Activated T-helper 1 cell treated with anti-CD3 and anti-CD28 coated beads, Interleukin-12 subunit alpha, Interleukin-12 subunit beta, Interleukin-2, Interleukin-4 antibody, amounts not matched to agents 30 ng/mL and 10 ng/mL and 1 ng/mL, durations not matched to agents 14 hours and 24 hours and 36 hours (primary cell): Measurements from ENCODE around the gene PRDM15. TPM values are rescaled to one million over a fixed set of nuclear protein-coding genes. Genes with fewer than 3 reads are reported as not detected.

Experiments used
- DNase-seq: peaks from one replicate; pipeline ENCODE4 v3.0.0; 2021; ENCODE audit warnings: low spot score
- H3K27ac Mint-ChIP-seq: one replicate; pipeline ENCODE4 v1.8.0; 2021; ENCODE audit warnings: mild to moderate bottlenecking, mixed read lengths
- H3K27me3 Mint-ChIP-seq: one replicate; pipeline ENCODE4 v1.8.0; 2022; ENCODE audit warnings: mild to moderate bottlenecking, moderate library complexity, mixed read lengths; ENCODE audit not compliant: insufficient read depth
- H3K36me3 Mint-ChIP-seq: one replicate; pipeline ENCODE4 v1.8.0; 2021; ENCODE audit warnings: low read depth, mixed read lengths
- H3K4me1 Mint-ChIP-seq: one replicate; pipeline ENCODE4 v1.8.0; 2021; ENCODE audit warnings: low read depth, mixed read lengths
- H3K4me3 Mint-ChIP-seq: one replicate; pipeline ENCODE4 v1.8.0; 2021; ENCODE audit warnings: mild to moderate bottlenecking, moderate library complexity, mixed read lengths
- H3K9me3 Mint-ChIP-seq: one replicate; pipeline ENCODE4 v1.8.0; 2021; ENCODE audit warnings: mixed read lengths
- intact Hi-C: fragments of 100-400 bp; cut with micrococcal nuclease; formaldehyde crosslinking; loops from one replicate; pipeline ENCODE4 v1.15.1; 2024
- total RNA-seq: library from RNA; stranded (reverse); gene quantifications from 2 replicates; pipeline ENCODE4 v1.2.3, GENCODE V29; 2022

The PRDM15 gene
- total RNA-seq, 1 donor from 2014 or later, result 18.1 TPM

DNA sequence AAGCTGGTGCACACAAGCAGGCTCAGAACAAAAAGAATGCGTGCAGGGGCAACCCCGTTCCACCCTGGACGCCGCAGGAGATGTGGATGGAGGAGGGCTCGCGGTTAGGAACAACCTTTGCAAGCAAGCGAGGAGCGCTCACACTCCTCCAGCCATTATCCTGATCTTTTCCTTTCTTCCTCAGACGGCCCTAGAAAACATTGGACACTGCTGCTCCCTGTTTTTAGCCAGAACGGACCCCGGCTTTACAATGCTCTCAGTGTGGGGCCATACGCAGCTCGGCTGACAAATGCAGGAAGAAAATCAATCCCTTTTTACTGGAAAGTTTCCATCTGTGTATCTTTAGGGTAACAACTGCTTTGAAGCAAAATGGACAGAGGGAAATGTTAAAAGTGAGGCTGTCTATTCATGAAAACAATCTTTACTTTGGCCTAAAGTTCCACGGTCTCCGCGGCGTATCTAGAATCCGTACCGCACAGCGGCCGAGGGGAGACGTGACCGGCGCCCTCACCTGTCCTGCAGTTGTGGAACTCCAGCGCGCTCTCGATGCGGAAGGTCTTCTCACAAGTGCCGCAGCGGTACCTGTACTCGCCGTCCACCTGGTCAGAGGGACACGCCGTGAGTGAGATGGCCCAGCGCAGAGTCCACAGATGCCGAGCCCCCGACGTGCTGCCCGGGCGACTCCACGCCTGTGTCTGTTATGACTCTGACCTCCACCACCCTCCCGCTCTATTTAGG lies 44.0 kb downstream of the PRDM15 start:
- Mint-ChIP-seq H3K27ac (no peak overlapping the region), H3K36me3 (peaks cover 5% of the 10 kb centered on the region), H3K4me3 (no peak overlapping the region), H3K9me3 (no peaks in the 10 kb centered on the region), H3K27me3 (no peaks in the 10 kb centered on the region), H3K4me1 (no peaks in the 10 kb centered on the region)
- DNase-seq, result no peak
- intact Hi-C loops, result no loop called here

DNA sequence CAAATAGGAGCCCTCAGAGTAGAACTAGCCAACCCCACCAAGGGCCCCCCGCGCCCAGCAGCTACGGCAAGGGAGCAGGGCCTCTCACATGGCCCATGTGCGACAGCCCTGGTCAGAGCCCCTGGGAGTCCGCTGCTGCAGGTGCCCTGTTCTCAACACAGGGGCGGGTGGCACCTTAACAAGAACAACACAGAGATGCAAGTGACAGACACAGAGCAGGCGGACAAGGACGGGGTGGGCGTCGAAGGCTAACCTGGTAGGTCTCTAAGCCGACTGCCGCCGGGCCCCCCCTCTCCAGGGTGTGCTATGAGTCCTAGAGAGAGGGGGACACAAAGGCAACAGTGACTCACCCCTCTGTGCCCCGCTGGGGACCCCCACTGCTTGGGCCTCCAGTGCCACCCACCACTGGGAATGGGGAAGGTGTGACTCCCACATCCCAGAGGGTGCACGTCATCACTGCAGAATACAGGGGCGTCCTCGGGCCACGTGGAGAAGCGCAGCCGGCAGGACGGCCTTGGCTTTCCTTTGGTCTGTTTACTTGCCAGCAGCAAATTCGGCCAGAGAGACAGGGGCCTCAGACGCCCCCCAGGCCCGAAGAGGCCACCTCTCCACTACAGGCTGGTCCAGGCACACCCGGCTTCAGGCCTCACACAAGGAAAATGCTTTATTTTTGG lies 44.8 kb downstream of the PRDM15 start:
- Mint-ChIP-seq H3K4me1 (no peaks in the 10 kb centered on the region), H3K27me3 (no peaks in the 10 kb centered on the region), H3K4me3 (no peak overlapping the region), H3K9me3 (no peaks in the 10 kb centered on the region), H3K27ac (no peak overlapping the region), H3K36me3 (peaks cover 5% of the 10 kb centered on the region)
- DNase-seq, result no peak
- intact Hi-C loops, result no loop called here

GRCh38 chr21:41833497-41834115 lies 45.5 kb downstream of the PRDM15 start:
- H3K27ac Mint-ChIP-seq, result no peak overlapping the region
- no peaks in the 10 kb centered on the region for H3K9me3 Mint-ChIP-seq
- no peak overlapping the region for H3K4me3 Mint-ChIP-seq
- no peaks in the 10 kb centered on the region for H3K27me3 Mint-ChIP-seq
- intact Hi-C loops, result no loop called here
- no peak for DNase-seq
- no peaks in the 10 kb centered on the region for H3K4me1 Mint-ChIP-seq
- peaks cover 5% of the 10 kb centered on the region for H3K36me3 Mint-ChIP-seq

DNA sequence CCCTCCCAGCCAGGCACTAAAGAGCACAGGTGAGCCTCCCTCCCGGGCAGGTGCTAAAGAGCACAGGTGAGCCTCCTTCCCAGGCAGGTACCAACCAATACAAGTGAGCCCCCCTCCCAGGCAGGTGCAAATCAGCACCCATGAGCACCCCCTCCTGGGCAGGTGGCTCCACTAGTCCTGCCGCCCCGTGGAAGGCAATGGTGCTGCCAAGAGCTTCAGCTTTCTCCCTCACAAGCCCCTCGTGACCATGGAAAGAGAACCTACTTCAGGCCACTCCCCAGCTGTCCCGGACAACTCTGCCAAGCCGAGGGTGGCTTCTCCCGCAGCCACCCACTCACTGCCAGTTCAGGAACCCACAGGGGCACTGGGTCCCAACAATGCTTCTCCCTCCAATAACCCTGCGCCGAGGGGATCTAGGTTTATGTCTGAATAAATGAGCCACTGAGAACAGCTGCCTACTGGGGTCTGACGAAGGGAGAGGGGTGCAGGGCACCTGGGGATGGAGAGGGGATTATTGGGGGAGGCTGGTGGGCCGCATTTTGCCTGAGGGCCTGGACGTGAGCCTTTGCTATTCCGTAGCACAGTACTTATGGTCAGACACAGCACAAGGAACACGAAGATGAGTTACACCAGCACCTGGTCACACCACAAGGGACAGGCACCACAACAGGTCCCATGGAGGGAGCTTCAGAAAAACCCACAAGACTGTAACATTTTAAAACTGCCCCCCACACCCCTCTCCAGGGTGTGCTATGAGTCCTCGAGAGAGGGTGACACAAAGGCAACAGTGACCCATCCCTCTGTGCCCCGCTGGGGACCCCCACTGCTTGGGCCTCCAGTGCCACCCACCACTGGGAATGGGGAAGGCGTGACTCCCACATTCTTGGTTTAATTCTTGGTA lies 46.3 kb downstream of the PRDM15 start:
- no peak for DNase-seq
- intact Hi-C loops, result no loop called here
- Mint-ChIP-seq H3K4me1 (no peaks in the 10 kb centered on the region), H3K36me3 (peaks cover 5% of the 10 kb centered on the region), H3K27me3 (no peaks in the 10 kb centered on the region), H3K27ac (no peak overlapping the region), H3K9me3 (no peaks in the 10 kb centered on the region), H3K4me3 (no peak overlapping the region)

DNA sequence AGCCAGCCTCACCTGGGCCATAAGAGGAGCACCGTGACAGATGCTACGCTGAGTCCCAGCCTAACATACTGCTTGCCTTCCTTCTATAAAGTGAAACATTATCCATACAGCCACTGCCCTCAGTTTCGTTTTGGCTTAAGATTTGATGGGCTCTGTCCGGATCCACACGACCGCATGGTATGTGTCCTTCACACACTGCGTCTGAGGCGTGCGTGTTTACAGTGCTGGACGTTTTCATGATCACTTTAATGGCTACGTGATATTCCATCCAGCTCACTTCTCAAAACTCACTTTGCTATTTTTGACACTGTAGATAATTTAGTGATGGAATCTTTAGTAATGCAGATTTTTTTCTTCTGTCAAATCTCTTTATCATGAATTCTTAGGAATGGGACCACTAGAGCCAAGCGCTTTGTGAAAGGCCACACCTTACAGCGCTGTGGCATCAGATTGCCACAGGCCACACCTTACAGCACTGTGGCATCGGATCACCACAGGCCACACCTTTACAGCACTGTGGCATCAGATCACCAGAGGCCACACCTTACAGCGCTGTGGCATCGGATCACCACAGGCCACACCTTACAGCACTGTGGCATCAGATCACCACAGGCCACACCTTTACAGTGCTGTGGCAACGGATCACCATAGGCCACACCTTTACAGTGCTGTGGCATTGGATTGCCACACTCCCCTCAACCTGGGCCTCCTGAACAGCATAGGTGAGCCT lies 47.1 kb downstream of the PRDM15 start:
- peaks cover 3% of the 10 kb centered on the region for H3K36me3 Mint-ChIP-seq
- H3K9me3 Mint-ChIP-seq, result no peaks in the 10 kb centered on the region
- intact Hi-C loops, result no loop called here
- no peak overlapping the region for H3K4me3 Mint-ChIP-seq
- no peaks in the 10 kb centered on the region for H3K4me1 Mint-ChIP-seq
- DNase-seq, result no peak
- H3K27me3 Mint-ChIP-seq, result no peaks in the 10 kb centered on the region
- no peak overlapping the region for H3K27ac Mint-ChIP-seq

DNA sequence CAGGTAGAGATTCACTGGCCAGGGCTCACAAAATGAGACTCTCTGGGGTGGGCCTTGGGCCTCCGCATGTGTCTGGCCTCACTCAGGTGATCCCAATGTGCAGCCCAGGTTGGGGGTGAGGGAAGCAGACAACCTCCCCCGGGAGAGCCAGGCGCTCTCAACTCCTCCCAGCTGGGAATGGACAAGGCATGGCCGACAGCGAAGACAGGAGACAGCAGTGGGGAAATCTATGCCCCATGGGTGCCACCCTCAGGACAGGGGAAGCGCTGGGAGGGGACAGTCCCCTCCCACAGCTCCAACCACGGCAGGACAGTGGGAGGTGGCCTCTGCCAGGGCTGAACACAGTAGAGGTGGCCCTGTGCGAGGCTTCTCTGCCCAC lies 47.7 kb downstream of the PRDM15 start:
- DNase-seq, result no peak
- no peak overlapping the region for H3K27ac Mint-ChIP-seq
- no peak overlapping the region for H3K4me3 Mint-ChIP-seq
- intact Hi-C loops, result no loop called here
- H3K27me3 Mint-ChIP-seq, result no peaks in the 10 kb centered on the region
- peaks cover 3% of the 10 kb centered on the region for H3K36me3 Mint-ChIP-seq
- no peaks in the 10 kb centered on the region for H3K9me3 Mint-ChIP-seq
- H3K4me1 Mint-ChIP-seq, result no peaks in the 10 kb centered on the region

DNA sequence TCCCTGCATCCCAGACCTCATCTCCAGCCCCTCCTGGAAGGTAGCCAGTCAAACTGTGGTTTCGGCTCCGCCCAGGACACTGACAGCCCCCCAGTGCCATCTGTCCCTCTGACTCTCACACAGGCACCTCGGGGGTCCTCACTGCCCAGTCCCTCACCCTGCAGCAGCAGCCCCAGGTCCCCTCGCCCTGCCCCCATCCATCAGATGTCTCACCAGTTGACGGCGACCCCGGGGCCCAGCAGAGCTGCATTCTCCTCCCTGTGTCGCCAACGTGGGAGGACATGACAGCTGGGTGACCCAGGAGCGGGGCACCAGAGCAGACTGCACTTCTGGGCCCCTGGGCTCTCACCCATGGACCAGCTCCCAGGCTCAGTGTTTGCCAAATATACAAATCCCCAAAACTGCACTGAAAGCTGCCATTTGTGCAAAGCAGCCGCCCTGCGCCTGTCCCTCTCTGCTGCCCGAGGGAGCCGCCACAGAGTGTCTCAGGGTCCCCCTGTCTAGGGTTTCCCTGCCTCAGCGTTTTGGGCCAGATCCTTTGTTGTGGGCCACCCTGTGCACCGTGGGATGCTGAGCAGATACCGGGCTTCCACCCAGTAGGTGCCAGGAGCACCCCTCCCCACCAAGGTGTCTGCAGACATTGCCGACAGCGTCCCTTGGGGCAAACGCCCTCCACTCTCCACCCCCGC lies 48.2 kb downstream of the PRDM15 start:
- no peak for DNase-seq
- Mint-ChIP-seq H3K27me3 (no peaks in the 10 kb centered on the region), H3K4me1 (no peaks in the 10 kb centered on the region), H3K27ac (no peak overlapping the region), H3K9me3 (no peaks in the 10 kb centered on the region), H3K4me3 (no peak overlapping the region), H3K36me3 (peaks cover under 1% of the 10 kb centered on the region)
- intact Hi-C loops, result no loop called here

GRCh38 chr21:41830145-41830707 lies 48.9 kb downstream of the PRDM15 start:
- H3K9me3 Mint-ChIP-seq, result no peaks in the 10 kb centered on the region
- no peak for DNase-seq
- no peaks in the 10 kb centered on the region for H3K27me3 Mint-ChIP-seq
- no peaks in the 10 kb centered on the region for H3K36me3 Mint-ChIP-seq
- H3K27ac Mint-ChIP-seq, result no peak overlapping the region
- no peak overlapping the region for H3K4me3 Mint-ChIP-seq
- intact Hi-C loops, result no loop called here
- no peaks in the 10 kb centered on the region for H3K4me1 Mint-ChIP-seq

DNA sequence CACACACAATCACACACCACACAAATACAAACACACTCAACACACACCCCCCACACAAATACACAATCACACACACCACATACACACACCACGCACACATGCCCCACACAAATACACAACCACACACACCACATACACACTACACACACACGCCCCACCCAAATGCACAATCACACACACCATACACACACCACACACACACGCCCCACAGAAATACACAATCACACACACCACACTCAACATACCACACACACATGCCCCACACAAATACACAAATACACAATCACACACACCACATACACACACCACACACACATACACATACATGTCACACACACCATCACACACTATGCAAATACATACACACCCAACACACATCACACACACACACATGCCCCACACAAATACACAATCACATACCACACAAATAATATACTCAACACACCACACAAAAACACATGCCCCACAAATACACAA lies 50.2 kb downstream of the PRDM15 start:
- Mint-ChIP-seq H3K27me3 (no peaks in the 10 kb centered on the region), H3K4me3 (no peak overlapping the region), H3K9me3 (no peaks in the 10 kb centered on the region), H3K4me1 (no peaks in the 10 kb centered on the region), H3K36me3 (no peaks in the 10 kb centered on the region), H3K27ac (no peak overlapping the region)
- DNase-seq, result no peak
- intact Hi-C loops, result no loop called here

DNA sequence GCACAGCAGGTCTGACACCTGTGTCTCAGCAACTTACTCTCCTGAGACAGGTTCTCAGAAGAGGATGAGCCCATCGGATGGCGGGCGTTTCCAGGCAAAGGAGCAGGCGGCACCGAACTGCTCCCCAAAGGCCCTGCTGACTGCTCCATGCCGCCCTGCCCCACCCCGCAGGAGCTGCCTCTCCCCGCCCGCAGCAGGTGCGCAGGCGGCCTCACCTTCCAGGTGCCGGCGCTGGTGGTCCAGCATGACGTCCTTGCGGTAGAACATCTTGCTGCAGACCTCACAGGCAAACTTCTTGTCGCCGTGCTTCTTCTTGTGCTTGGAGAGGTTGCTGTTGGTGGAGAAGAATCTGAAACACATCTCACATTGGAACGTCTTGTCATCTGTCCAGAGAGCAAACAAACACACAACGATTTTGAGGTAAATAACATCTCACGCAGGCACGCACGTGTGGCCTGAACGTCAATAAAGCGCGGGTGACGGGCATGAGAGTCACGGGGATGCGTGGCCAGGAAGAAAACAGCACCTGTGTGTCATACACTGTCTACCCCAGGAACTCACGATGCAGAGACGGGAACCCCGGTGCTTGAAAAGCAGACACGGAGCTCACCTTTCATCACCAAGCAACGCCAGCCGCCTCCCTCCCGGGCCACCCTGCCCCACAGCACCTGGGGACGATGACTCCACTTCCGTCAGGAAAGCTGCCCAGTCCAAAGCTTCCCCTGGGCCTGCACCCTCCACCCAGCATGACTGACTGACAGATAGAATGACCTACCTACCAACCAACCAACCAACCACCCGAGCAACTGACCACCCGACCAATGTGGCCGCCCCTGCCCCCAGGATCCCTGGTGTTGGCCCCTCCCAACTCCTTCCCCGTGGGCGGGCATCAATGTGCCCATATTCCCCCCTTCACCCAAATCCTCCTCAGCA lies 50.9 kb downstream of the PRDM15 start:
- H3K9me3 Mint-ChIP-seq, result no peaks in the 10 kb centered on the region
- intact Hi-C loops, result no loop called here
- H3K36me3 Mint-ChIP-seq, result no peaks in the 10 kb centered on the region
- no peak for DNase-seq
- H3K27me3 Mint-ChIP-seq, result no peaks in the 10 kb centered on the region
- no peak overlapping the region for H3K4me3 Mint-ChIP-seq
- no peak overlapping the region for H3K27ac Mint-ChIP-seq
- no peaks in the 10 kb centered on the region for H3K4me1 Mint-ChIP-seq

- H3K27ac Mint-ChIP-seq, result no peak overlapping the region
- H3K4me3 Mint-ChIP-seq, result no peak overlapping the region
- no peak for DNase-seq
- H3K36me3 Mint-ChIP-seq, result no peaks in the 10 kb centered on the region
- no peaks in the 10 kb centered on the region for H3K9me3 Mint-ChIP-seq
- intact Hi-C loops, result no loop called here
- no peaks in the 10 kb centered on the region for H3K27me3 Mint-ChIP-seq
- no peaks in the 10 kb centered on the region for H3K4me1 Mint-ChIP-seq
These were observed 53.3 kb downstream of the PRDM15 start for GRCh38 chr21:41825881-41826280.
